Keratinocyte (primary cell): ENCODE results near the gene TPO. TPM values are rescaled to one million over a fixed set of nuclear protein-coding genes. Genes with fewer than 3 reads are reported as not detected.

Experiments used
- DNase-seq: peaks from one replicate; pipeline ENCODE4 v3.0.0-alpha.2; 2011; ENCODE audit warnings: low read depth, missing footprints, low spot score
- FAIRE-seq: peaks from 2 replicates; lab custom pipeline; 2011; peaks lifted over from hg19 to GRCh38; lab: Jason Lieb, UNC
- H2AFZ ChIP-seq: 2 replicates; pipeline ENCODE4 v1.6.0; 2012; ENCODE audit warnings: low read length, control low read depth, inconsistent platforms; ENCODE audit not compliant: control insufficient read depth
- H3K27ac ChIP-seq: 2 replicates; pipeline ENCODE4 v1.5.1; 2011; ENCODE audit warnings: low read length; ENCODE audit not compliant: control insufficient read depth, insufficient read depth
- H3K27me3 ChIP-seq: 3 replicates; pipeline ENCODE4 v1.6.0; 2011; ENCODE audit warnings: low read length; ENCODE audit not compliant: control insufficient read depth, insufficient read depth; ENCODE audit errors: extremely low read depth
- H3K36me3 ChIP-seq, 2 experiments: 2 replicates in 1 of 2; 3 replicates in 1 of 2; pipeline ENCODE4 v1.5.1; 2011; ENCODE audit warnings: low read length in 2 of 2, mild to moderate bottlenecking in 1 of 2; ENCODE audit not compliant: control insufficient read depth in 2 of 2, insufficient read depth in 2 of 2; ENCODE audit errors: extremely low read depth in 1 of 2
- H3K4me1 ChIP-seq: 3 replicates; pipeline ENCODE4 v1.5.1; 2011; ENCODE audit warnings: low read length; ENCODE audit not compliant: control insufficient read depth, insufficient read depth; ENCODE audit errors: extremely low read depth
- H3K4me2 ChIP-seq: 3 replicates; pipeline ENCODE4 v1.6.0; 2011; ENCODE audit warnings: low read depth, low read length; ENCODE audit not compliant: control insufficient read depth, insufficient read depth; ENCODE audit errors: extremely low read depth
- H3K4me3 ChIP-seq, 3 experiments: fragments of 200-600 bp in 1 of 3; sonication (generic) in 1 of 3; 2 replicates in 2 of 3; 3 replicates in 1 of 3; pipeline ENCODE4 v1.5.1; 2011 to 2016; ENCODE audit warnings: low read length in 3 of 3, mild to moderate bottlenecking in 3 of 3, control low read depth in 2 of 3, inconsistent platforms in 1 of 3, low read depth in 1 of 3, mixed read lengths in 1 of 3, mixed run types in 1 of 3, moderate library complexity in 1 of 3; ENCODE audit not compliant: control insufficient read depth in 2 of 3, insufficient read depth in 2 of 3; ENCODE audit errors: extremely low read depth in 1 of 3
- H3K79me2 ChIP-seq: 2 replicates; pipeline ENCODE4 v1.6.0; 2012; ENCODE audit warnings: low read length; ENCODE audit not compliant: control insufficient read depth, insufficient read depth
- H3K9ac ChIP-seq: 3 replicates; pipeline ENCODE4 v1.6.0; 2011; ENCODE audit warnings: low read length; ENCODE audit not compliant: control insufficient read depth, insufficient read depth; ENCODE audit errors: extremely low read depth
- H3K9me1 ChIP-seq: 3 replicates; pipeline ENCODE4 v1.6.0; 2011; ENCODE audit warnings: low read length; ENCODE audit not compliant: control insufficient read depth, insufficient read depth; ENCODE audit errors: extremely low read depth
- H3K9me3 ChIP-seq: 2 replicates; pipeline ENCODE4 v1.5.1; 2012; ENCODE audit warnings: low read depth, low read length; ENCODE audit not compliant: control insufficient read depth
- H4K20me1 ChIP-seq: 3 replicates; pipeline ENCODE4 v1.6.0; 2011; ENCODE audit warnings: low read length; ENCODE audit not compliant: control insufficient read depth, insufficient read depth; ENCODE audit errors: extremely low read depth
- CTCF ChIP-seq, 3 experiments: IDR thresholded peaks in 1 of 3; conservative IDR thresholded peaks in 1 of 3; optimal IDR thresholded peaks in 1 of 3; 2 replicates in 2 of 3; 3 replicates in 1 of 3; pipeline versions ENCODE3 to v1.5.1; 2011; ENCODE audit warnings: low read length in 3 of 3, mild to moderate bottlenecking in 3 of 3, moderate library complexity in 2 of 3, control low read depth in 1 of 3, inconsistent platforms in 1 of 3; ENCODE audit not compliant: insufficient read depth in 2 of 3; ENCODE audit errors: extremely low read depth in 1 of 3
- EZH2 ChIP-seq: IDR thresholded peaks from one replicate; pipeline ENCODE4 v1.6.1; 2012; ENCODE audit warnings: inconsistent platforms, mild to moderate bottlenecking, low read length, moderate library complexity
- dilution Hi-C: fragments of 300-500 bp; cut with MboI; formaldehyde crosslinking; loops from one replicate; pipeline ENCODE4 v1.7.0; 2020; ENCODE audit warnings: low sequenced_read_pairs; ENCODE audit not compliant: extremely low pct_ligation_motif_present
- polyA plus RNA-seq, 5 experiments: library from polyadenylated mRNA; depleted of rRNA in 3 of 5; stranded (reverse) in 3 of 5; stranded (forward) in 1 of 5; unstranded in 1 of 5; fragments of >200 nt; gene quantifications; 1 replicate in 1 of 5; 2 replicates in 3 of 5; 3 replicates in 1 of 5; pipeline versions ENCODE4 v1.2.1 to v1.2.3, GENCODE V29; 2011 to 2012; ENCODE audit warnings: missing spikeins in 2 of 5, low read depth in 1 of 5, low replicate concordance in 1 of 5

Gene TPO
- polyA plus RNA-seq, 1 donor (not counting 4 experiments of a cell fraction or from before 2014, with no cell fraction given), result 0.07 TPM

- FAIRE-seq, result no peak
- dilution Hi-C loops, result no loop called here
Measured at GRCh38 chr2:1484131-1484884, 71.0 kb downstream of the TPO start.

GRCh38 chr2:1486670-1487069, 73.4 kb downstream of the TPO start:
- no peak overlapping the region for H3K27ac ChIP-seq
- H3K9ac ChIP-seq, result no peak overlapping the region
- H3K36me3 ChIP-seq, result no peaks in the 10 kb centered on the region
- H2AFZ ChIP-seq, result no peak overlapping the region
- dilution Hi-C loops, result no loop called here
- H3K4me1 ChIP-seq, result no peaks in the 10 kb centered on the region
- no peaks in the 10 kb centered on the region for H4K20me1 ChIP-seq
- H3K4me2 ChIP-seq, result no peak overlapping the region
- DNase-seq (no peak), FAIRE-seq (no peak)
- no peaks in the 10 kb centered on the region for H3K27me3 ChIP-seq
- no peaks in the 10 kb centered on the region for H3K9me1 ChIP-seq
- H3K79me2 ChIP-seq, result no peaks in the 10 kb centered on the region
- no peak overlapping the region for H3K4me3 ChIP-seq
- peaks cover 4% of the 10 kb centered on the region for H3K9me3 ChIP-seq
- TF ChIP-seq CTCF (optimal IDR thresholded peaks at IDR 0.05 in 1 of 3, IDR thresholded peaks at IDR 0.05 in 1 of 3, conservative IDR thresholded peaks at IDR 0.05 in 1 of 3; ENCODE audit: extremely low read depth in 1 of 3, insufficient read depth in 2 of 3, low read length in 3 of 3) (no peak), EZH2 (no peak)

More at GRCh38 chr2:1484131-1484884, 71.0 kb downstream of the TPO start:
- Histone ChIP-seq H3K27ac (no peak overlapping the region), H3K4me3 (no peak overlapping the region), H3K4me2 (no peak overlapping the region), H3K9ac (no peak overlapping the region), H3K27me3 (no peaks in the 10 kb centered on the region), H3K9me3 (peaks cover 4% of the 10 kb centered on the region), H3K79me2 (no peaks in the 10 kb centered on the region), H3K9me1 (no peaks in the 10 kb centered on the region), H2AFZ (no peak overlapping the region), H4K20me1 (no peaks in the 10 kb centered on the region), H3K4me1 (no peaks in the 10 kb centered on the region), H3K36me3 (no peaks in the 10 kb centered on the region)
- no peak for DNase-seq
- TF ChIP-seq EZH2, result no peak
- no peak for TF ChIP-seq CTCF (optimal IDR thresholded peaks at IDR 0.05 in 1 of 3, IDR thresholded peaks at IDR 0.05 in 1 of 3, conservative IDR thresholded peaks at IDR 0.05 in 1 of 3; ENCODE audit: extremely low read depth in 1 of 3, insufficient read depth in 2 of 3, low read length in 3 of 3)
